ENCODE results near the gene PKNOX2. TPM values are rescaled to one million over a fixed set of nuclear protein-coding genes. Genes with fewer than 3 reads are reported as not detected.

PKNOX2 gene
- total RNA-seq, 4 donors from 2014 or later = 0.27 to 4.8 (median 0.75) TPM; not detected in 1

DNA sequence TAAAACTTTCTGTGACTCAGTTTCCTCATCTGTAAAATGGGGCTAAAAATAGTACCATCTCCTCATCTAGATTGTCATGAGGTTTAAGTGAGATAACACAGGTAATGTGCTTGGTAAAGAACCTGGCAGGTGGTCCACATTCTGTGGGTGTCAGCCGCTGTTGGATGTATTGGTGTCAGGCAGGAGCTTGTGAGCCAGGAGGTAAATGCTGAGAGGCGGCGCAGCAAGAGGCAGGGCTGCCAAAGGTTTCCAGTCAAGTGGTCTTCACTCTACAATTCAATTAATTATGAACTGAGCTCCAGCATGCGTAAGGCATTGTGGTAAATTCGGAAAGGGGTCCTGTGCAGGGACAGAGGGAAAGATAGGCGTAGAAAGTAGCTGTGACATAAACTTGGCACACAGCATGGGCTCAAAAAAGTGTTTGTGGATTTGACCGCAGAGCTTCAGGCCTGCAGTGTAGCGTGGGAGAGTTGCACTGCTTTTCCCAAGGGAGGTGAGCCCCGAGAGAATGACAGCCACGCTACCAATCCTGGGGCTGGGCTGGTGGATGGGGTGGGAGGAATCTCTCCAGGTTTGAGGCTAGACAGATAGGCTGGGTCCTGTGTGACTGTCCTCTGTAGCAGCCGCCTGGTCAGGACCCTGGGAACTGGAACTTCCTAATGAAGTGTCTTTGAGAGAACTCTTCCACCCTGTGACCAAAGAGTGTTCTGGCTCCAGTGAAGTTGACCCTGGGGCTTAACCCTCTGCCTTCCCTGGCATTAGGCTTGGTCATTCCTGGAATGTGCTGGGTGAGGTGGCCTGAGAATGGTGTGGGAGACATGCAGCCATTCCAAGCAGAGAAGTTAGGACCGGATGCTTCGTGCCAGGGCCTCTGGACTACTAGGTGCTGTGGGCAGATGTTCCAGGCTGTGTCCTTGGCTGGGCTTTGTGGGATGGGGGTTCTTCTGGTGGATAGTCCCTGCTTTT is 209.2 kb downstream of the PKNOX2 start:
- DNase-seq = no peak
- WGBS, 2 donors (ENCODE audit: low coverage in 1 of 2) = 80 to 86% methylated on average over 5 to 13 of the region's 13 CpGs
- no peaks in the 10 kb centered on the region for H3K9me3 ChIP-seq
- in situ Hi-C loops (cut with MboI; ENCODE audit: low pct_ligation_motif_present in 1 of 4, low pct_unique_long_range_greater_than_20kb in 1 of 4, low sequenced_read_pairs in 3 of 4) (no loop called here), intact Hi-C loops (cut with DNase I; ENCODE audit: low total_unique reads) (no loop called here)
- no peaks in the 10 kb centered on the region for H3K36me3 ChIP-seq
- no peaks in the 10 kb centered on the region for H3K4me1 ChIP-seq
- no peak for TF ChIP-seq POLR2AphosphoS5 (IDR thresholded peaks at IDR 0.05)
- no peak for TF ChIP-seq EP300 (IDR thresholded peaks at IDR 0.05; ENCODE audit: low read depth)
- TF ChIP-seq POLR2A (IDR thresholded peaks at IDR 0.05) = no peak
- TF ChIP-seq, protein P1, sequence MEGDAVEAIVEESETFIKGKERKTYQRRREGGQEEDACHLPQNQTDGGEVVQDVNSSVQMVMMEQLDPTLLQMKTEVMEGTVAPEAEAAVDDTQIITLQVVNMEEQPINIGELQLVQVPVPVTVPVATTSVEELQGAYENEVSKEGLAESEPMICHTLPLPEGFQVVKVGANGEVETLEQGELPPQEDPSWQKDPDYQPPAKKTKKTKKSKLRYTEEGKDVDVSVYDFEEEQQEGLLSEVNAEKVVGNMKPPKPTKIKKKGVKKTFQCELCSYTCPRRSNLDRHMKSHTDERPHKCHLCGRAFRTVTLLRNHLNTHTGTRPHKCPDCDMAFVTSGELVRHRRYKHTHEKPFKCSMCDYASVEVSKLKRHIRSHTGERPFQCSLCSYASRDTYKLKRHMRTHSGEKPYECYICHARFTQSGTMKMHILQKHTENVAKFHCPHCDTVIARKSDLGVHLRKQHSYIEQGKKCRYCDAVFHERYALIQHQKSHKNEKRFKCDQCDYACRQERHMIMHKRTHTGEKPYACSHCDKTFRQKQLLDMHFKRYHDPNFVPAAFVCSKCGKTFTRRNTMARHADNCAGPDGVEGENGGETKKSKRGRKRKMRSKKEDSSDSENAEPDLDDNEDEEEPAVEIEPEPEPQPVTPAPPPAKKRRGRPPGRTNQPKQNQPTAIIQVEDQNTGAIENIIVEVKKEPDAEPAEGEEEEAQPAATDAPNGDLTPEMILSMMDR (IDR thresholded peaks at IDR 0.05) = no peak
- H3K27me3 ChIP-seq = peaks cover 3% of the 10 kb centered on the region
- no peak overlapping the region for H3K27ac ChIP-seq
- no peak overlapping the region for H3K4me3 ChIP-seq

DNA sequence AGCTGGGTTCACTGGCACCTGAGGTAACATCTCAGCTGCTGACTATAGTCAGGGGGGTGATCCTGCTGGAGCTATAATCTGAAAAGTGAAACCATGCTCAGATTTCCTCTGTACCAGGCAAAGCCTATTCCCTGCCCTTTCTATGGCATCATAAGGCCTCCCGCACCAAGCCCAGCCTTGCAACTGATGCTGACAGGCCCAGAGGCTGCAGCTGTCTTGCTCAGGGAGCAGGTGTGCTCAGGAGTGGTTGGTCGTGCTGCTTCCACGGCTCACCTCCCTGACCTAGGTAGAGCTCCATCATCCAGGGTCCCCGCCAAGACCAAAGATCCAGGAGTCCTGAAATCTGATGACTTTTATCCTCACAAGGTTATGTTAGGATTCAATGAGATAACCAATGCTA is 209.8 kb downstream of the PKNOX2 start:
- DNase-seq = no peak
- intact Hi-C loops (cut with DNase I; ENCODE audit: low total_unique reads) = no loop called here
- H3K4me3 ChIP-seq = no peak overlapping the region
- in situ Hi-C loops (cut with MboI; ENCODE audit: low pct_ligation_motif_present in 1 of 4, low pct_unique_long_range_greater_than_20kb in 1 of 4, low sequenced_read_pairs in 3 of 4) = no loop called here
- H3K4me1 ChIP-seq = no peaks in the 10 kb centered on the region
- H3K9me3 ChIP-seq = no peaks in the 10 kb centered on the region
- H3K36me3 ChIP-seq = no peaks in the 10 kb centered on the region
- H3K27ac ChIP-seq = no peak overlapping the region
- no peak for TF ChIP-seq POLR2AphosphoS5 (IDR thresholded peaks at IDR 0.05)
- TF ChIP-seq POLR2A (IDR thresholded peaks at IDR 0.05) = no peak
- TF ChIP-seq, protein P1 (IDR thresholded peaks at IDR 0.05) = no peak
- TF ChIP-seq EP300 (IDR thresholded peaks at IDR 0.05; ENCODE audit: low read depth) = no peak
- 77% methylated on average over 4 of the region's 4 CpGs; no CpG with 5 or more reads in 1 of the 2 donors for WGBS, 2 donors (ENCODE audit: low coverage in 1 of 2)
- peaks cover 3% of the 10 kb centered on the region for H3K27me3 ChIP-seq

DNA sequence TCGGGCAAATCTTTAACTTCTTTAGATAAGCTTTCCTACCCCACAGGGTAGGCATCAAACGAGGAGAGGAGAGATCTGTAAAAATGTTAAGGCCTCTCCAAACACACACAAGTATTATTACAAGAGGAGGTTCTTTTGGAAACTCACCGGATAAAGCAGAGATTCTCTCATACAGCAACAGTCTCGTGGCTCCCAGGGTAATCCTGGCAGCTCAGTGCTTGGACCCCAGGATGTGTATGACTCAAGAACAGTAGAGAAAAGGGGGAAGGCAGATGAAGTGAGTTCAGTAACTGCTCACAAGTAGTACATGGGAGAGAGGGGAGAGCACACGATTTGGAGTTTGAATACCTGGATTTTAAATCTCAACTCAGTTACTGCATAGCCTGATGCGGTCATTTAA is 210.6 kb downstream of the PKNOX2 start:
- WGBS, 2 donors (ENCODE audit: low coverage in 1 of 2) = 60 to 69% methylated on average over 5 to 6 of the region's 6 CpGs
- DNase-seq = no peak
- in situ Hi-C loops (cut with MboI; ENCODE audit: low pct_ligation_motif_present in 1 of 4, low pct_unique_long_range_greater_than_20kb in 1 of 4, low sequenced_read_pairs in 3 of 4) = no loop called here
- intact Hi-C loops (cut with DNase I; ENCODE audit: low total_unique reads) = no loop called here
- Histone ChIP-seq H3K9me3 (no peaks in the 10 kb centered on the region), H3K27ac (no peak overlapping the region), H3K4me1 (no peaks in the 10 kb centered on the region), H3K4me3 (no peak overlapping the region), H3K36me3 (no peaks in the 10 kb centered on the region), H3K27me3 (peaks cover 3% of the 10 kb centered on the region)
- TF ChIP-seq POLR2A (IDR thresholded peaks at IDR 0.05) (no peak), POLR2AphosphoS5 (IDR thresholded peaks at IDR 0.05) (no peak), EP300 (IDR thresholded peaks at IDR 0.05; ENCODE audit: low read depth) (no peak)
- TF ChIP-seq, protein P1 (IDR thresholded peaks at IDR 0.05) = no peak

DNA sequence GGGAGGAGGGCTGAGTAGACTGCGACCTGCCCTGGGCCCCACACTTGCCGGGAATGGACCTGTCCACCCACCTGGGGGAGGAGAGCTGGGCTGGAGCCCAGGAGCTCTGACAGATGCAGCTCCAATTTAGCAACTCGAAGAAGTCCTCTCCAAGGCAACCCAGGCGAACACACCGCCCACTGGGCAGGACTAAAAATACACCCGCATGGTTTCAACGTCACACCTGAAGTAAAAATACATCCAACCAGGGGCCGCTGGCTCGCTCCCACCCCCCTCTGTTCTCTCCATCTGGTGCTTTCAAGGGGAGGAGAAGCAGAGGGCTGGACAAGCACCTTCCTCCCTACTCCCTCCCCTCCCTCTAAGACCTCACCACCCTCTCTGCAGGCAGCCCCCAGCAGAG is 211.6 kb downstream of the PKNOX2 start:
- Histone ChIP-seq H3K4me1 (no peaks in the 10 kb centered on the region), H3K27ac (peak overlapping the region in 1 of 4 donors; percentile 21), H3K27me3 (no peaks in the 10 kb centered on the region), H3K36me3 (no peaks in the 10 kb centered on the region), H3K9me3 (no peaks in the 10 kb centered on the region), H3K4me3 (no peak overlapping the region)
- DNase-seq = no peak
- TF ChIP-seq EP300 (IDR thresholded peaks at IDR 0.05; ENCODE audit: low read depth) = no peak
- TF ChIP-seq POLR2A (IDR thresholded peaks at IDR 0.05) = no peak
- TF ChIP-seq POLR2AphosphoS5 (IDR thresholded peaks at IDR 0.05) = no peak
- TF ChIP-seq, protein P1 (IDR thresholded peaks at IDR 0.05) = no peak
- WGBS, 2 donors (ENCODE audit: low coverage in 1 of 2) = 33% methylated on average over 9 of the region's 9 CpGs; no CpG with 5 or more reads in 1 of the 2 donors
- in situ Hi-C loops (cut with MboI; ENCODE audit: low pct_ligation_motif_present in 1 of 4, low pct_unique_long_range_greater_than_20kb in 1 of 4, low sequenced_read_pairs in 3 of 4) = no loop called here
- intact Hi-C loops (cut with DNase I; ENCODE audit: low total_unique reads) = no loop called here

All from transverse colon (tissue), 4 donors.